GM12878 (cell line): ENCODE measurements around the gene LRP1B. TPM values are rescaled to one million over a fixed set of nuclear protein-coding genes. Genes with fewer than 3 reads are reported as not detected.

Experiments
- ATAC-seq: fragments of 200-7000 bp; cut with Tn5 transposase; 3 replicates; pipeline ENCODE4 v1.9.1; 2020; ENCODE audit warnings: mild to moderate bottlenecking, moderate library complexity
- BruUV-seq: library from RNA; stranded (reverse); fragments of 400-500 nt; replicated peaks from 2 replicates; lab custom pipeline; 2021; lab: Mats Ljungman, UMichigan
- CTCF ChIA-PET: fragments of 300-600 bp; sonication (Branson Sonifier 250); formaldehyde crosslinking; extraction: SDS; loops from one replicate; lab custom pipeline; 2021; ENCODE audit warnings: inconsistent platforms; lab: Yijun Ruan, JAX
- POLR2A ChIA-PET: fragments of 350-600 bp; formaldehyde crosslinking; extraction: SDS; loops from one replicate; lab custom pipeline; 2021; ENCODE audit warnings: inconsistent platforms; lab: Charles Lee
- RAD21 ChIA-PET: fragments of 300-600 bp; sonication (Branson Sonifier 250); formaldehyde crosslinking; loops from one replicate; lab custom pipeline; 2023; ENCODE audit warnings: antibody characterized with exemption; ENCODE audit not compliant: unreplicated experiment; lab: Charles Lee
- SMC1A ChIA-PET: fragments of 300-600 bp; sonication (Branson Sonifier 250); formaldehyde crosslinking; loops from one replicate; lab custom pipeline; 2023; ENCODE audit not compliant: unreplicated experiment, uncharacterized antibody; lab: Charles Lee
- DNase-seq: peaks from one replicate; pipeline ENCODE4 v3.0.0-alpha.2; 2011; ENCODE audit warnings: low read depth, low spot score
- FAIRE-seq: peaks from 3 replicates; lab custom pipeline; 2011; peaks lifted over from hg19 to GRCh38; lab: Jason Lieb, UNC
- H2AFZ ChIP-seq: 2 replicates; pipeline ENCODE4 v1.6.0; 2011; ENCODE audit warnings: low read depth, low read length, control low read depth; ENCODE audit not compliant: control insufficient read depth
- H3K27ac ChIP-seq: 2 replicates; pipeline ENCODE4 v1.5.1; 2011; ENCODE audit warnings: control low read depth; ENCODE audit not compliant: control insufficient read depth, insufficient read depth
- H3K27me3 ChIP-seq, 2 experiments: replicated peaks in 1 of 2; 2 replicates each; pipeline versions ENCODE4 v1.6.0 to v1.6.1; 2011; ENCODE audit warnings: low read length in 1 of 2; ENCODE audit not compliant: control insufficient read depth in 2 of 2, insufficient read depth in 2 of 2
- H3K36me3 ChIP-seq, 2 experiments: 2 replicates each; pipeline ENCODE4 v1.5.1; 2011; ENCODE audit warnings: low read length in 1 of 2; ENCODE audit not compliant: control insufficient read depth in 2 of 2, insufficient read depth in 2 of 2
- H3K4me1 ChIP-seq: 2 replicates; pipeline ENCODE4 v1.6.1; 2011; ENCODE audit warnings: mild to moderate bottlenecking, low read length, moderate library complexity, mixed read lengths; ENCODE audit not compliant: control insufficient read depth, insufficient read depth
- H3K4me2 ChIP-seq: 2 replicates; pipeline ENCODE4 v1.6.0; 2011; ENCODE audit warnings: control low read depth; ENCODE audit not compliant: control insufficient read depth, insufficient read depth
- H3K4me3 ChIP-seq: fragments of 200-600 bp; sonication (generic); 2 replicates; pipeline ENCODE4 v1.5.1; 2016
- H3K79me2 ChIP-seq: 2 replicates; pipeline ENCODE4 v1.6.0; 2011; ENCODE audit warnings: low read length; ENCODE audit not compliant: control insufficient read depth, insufficient read depth
- H3K9ac ChIP-seq: 2 replicates; pipeline ENCODE4 v1.8.0; 2011; ENCODE audit warnings: low read length, control low read depth, mixed read lengths; ENCODE audit not compliant: control insufficient read depth, insufficient read depth
- H3K9me3 ChIP-seq: replicated peaks from 3 replicates; pipeline ENCODE4 v1.5.1; 2011; ENCODE audit warnings: mild to moderate bottlenecking, low read length; ENCODE audit not compliant: control insufficient read depth, insufficient read depth
- H4K20me1 ChIP-seq: 2 replicates; pipeline ENCODE4 v1.6.0; 2011; ENCODE audit not compliant: control insufficient read depth, insufficient read depth
- CBX5 ChIP-seq: sonication (generic); IDR thresholded peaks from 2 replicates; pipeline ENCODE4 v1.6.1; 2016; ENCODE audit warnings: low read depth, moderate library complexity, mild to moderate bottlenecking, inconsistent platforms
- EZH2 ChIP-seq: IDR thresholded peaks from 2 replicates; pipeline ENCODE4 v1.6.1; 2012; ENCODE audit warnings: low read depth, mild to moderate bottlenecking, control low read depth, inconsistent platforms, low read length, borderline replicate concordance; ENCODE audit not compliant: control insufficient read depth
- FOXK2 ChIP-seq: fragments of 450-650 bp; IDR thresholded peaks from 2 replicates; pipeline ENCODE4 v1.6.1; 2017; ENCODE audit warnings: mild to moderate bottlenecking, moderate library complexity
- NR2F1 ChIP-seq: fragments of 450-650 bp; conservative IDR thresholded peaks from 2 replicates; pipeline ENCODE4 v1.6.1; 2017; ENCODE audit warnings: mild to moderate bottlenecking
- SMAD5 ChIP-seq: IDR thresholded peaks from 2 replicates; pipeline ENCODE4 v1.6.1; 2016; ENCODE audit warnings: antibody characterized with exemption, low read depth
- ZNF384 ChIP-seq: IDR thresholded peaks from 2 replicates; pipeline ENCODE4 v1.6.1; 2012; ENCODE audit warnings: low read depth, mild to moderate bottlenecking, low read length, improper control_type of control experiment, borderline replicate concordance
- WGBS: methylation state at CpG from one replicate; pipeline ENCODE4 v1.1.6; 2016; ENCODE audit warnings: low lambda C conversion rate; ENCODE audit not compliant: insufficient replicate concordance, insufficient coverage; ENCODE audit errors: missing lambda C conversion rate; 5-methylcytosine and 5-hydroxymethylcytosine counted together
- in situ Hi-C: fragments of 300-500 bp; cut with MboI; formaldehyde crosslinking; loops from 9 replicates; pipeline ENCODE4 v1.14.3; 2018; ENCODE audit warnings: mixed read lengths
- intact Hi-C: fragments of 100-400 bp; cut with micrococcal nuclease; formaldehyde crosslinking; loops from one replicate; pipeline ENCODE4 v1.14.2; 2022; ENCODE audit not compliant: unreplicated experiment
- polyA plus RNA-seq, 11 experiments: library from polyadenylated mRNA; depleted of rRNA in 4 of 11; unstranded in 6 of 11; stranded (reverse) in 5 of 11; fragments of >200 nt; fragmentation: Nextera tagmentation in 4 of 11; fragmentation: Illumina TruSeq in 1 of 11; extraction: Ambion mirVana in 4 of 11; extraction: Trizol in 1 of 11; gene quantifications; 1 replicate in 1 of 11; 2 replicates in 10 of 11; pipeline versions ENCODE4 v1.2.1 to v1.2.3, GENCODE V29; 2011 to 2016; ENCODE audit warnings: inconsistent platforms in 2 of 11, missing spikeins in 2 of 11, low read depth in 1 of 11
- total RNA-seq, 4 experiments: library from RNA; depleted of rRNA in 3 of 4; stranded (reverse); fragments of >200 nt in 3 of 4; fragmentation: Illumina TruSeq in 1 of 4; extraction: Trizol in 1 of 4; gene quantifications; 2 replicates each; pipeline versions ENCODE4 v1.2.1 to v1.2.3, GENCODE V29; 2013 to 2021
- TF ChIP-seq, protein P1 (sequence below): IDR thresholded peaks from 2 replicates; pipeline ENCODE4 v1.6.1; 2012; ENCODE audit warnings: low read depth, low read length, improper control_type of control experiment

LRP1B gene
- total and polyA plus RNA-seq, 10 of the 15 experiments (the other 5 are each of a cell fraction or from before 2014, with no cell fraction given), result under 0.01 to 0.06 (median 0.03) TPM; not detected in 5

DNA sequence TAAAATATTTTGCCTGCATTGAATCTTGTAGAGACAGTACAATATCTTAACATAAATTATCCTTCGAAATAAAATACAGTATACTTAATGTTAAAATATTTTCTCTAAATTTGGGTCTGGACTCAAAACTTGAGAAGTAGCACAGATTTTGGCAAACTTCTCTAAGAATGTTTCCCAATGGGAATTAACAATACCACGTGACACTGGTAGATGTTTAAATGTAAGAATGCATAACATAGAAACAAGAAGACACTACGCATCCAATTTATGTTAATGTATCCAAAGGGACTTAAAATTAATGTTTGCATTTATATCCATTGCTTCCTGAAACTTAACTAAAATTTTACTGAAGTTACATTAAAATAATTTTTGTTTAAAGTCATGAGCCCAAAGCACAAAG is 1460.9 kb downstream of the LRP1B start:
- no TSS peak for BruUV-seq
- in situ Hi-C loops, result no loop called here
- Histone ChIP-seq H3K36me3 (no peaks in the 10 kb centered on the region), H3K79me2 (no peaks in the 10 kb centered on the region), H3K4me2 (no peak overlapping the region), H2AFZ (no peak overlapping the region), H4K20me1 (no peaks in the 10 kb centered on the region), H3K9ac (no peak overlapping the region), H3K27ac (no peak overlapping the region), H3K9me3 (no peaks in the 10 kb centered on the region), H3K4me1 (no peaks in the 10 kb centered on the region), H3K27me3 (no peaks in the 10 kb centered on the region), H3K4me3 (no peak overlapping the region)
- RAD21 ChIA-PET, result no interaction called here
- intact Hi-C loops, result no loop called here
- CTCF ChIA-PET, result no interaction called here
- DNase-seq, result no peak
- no peak for FAIRE-seq
- POLR2A ChIA-PET, result no interaction called here
- SMC1A ChIA-PET, result no interaction called here
- WGBS, result 41% methylated on average over 3 of the region's 3 CpGs
- ATAC-seq, result no peak
- no peak for TF ChIP-seq SMAD5
- TF ChIP-seq EZH2, result no peak
- TF ChIP-seq FOXK2, result no peak
- TF ChIP-seq CBX5, result no peak
- no peak for TF ChIP-seq ZNF384

DNA sequence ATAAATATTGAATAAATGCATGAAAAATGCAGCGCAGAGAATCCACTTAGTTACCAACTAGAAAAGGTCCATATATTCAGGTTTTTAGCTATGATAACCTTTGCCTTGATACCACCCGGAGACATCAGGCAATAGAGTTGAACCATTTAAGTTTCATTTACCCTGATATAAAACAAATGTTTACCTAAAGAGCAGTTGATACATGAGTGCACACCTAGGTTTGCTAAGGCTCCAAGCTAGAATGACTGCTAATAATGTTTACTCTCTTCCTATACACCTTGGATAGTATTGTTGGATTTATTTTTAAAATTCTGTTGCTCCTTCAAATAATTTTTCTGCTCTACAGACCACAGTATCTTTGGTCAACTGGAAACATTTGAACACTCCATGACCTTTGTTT is 1463.6 kb downstream of the LRP1B start:
- POLR2A ChIA-PET, result no interaction called here
- H3K79me2 ChIP-seq, result no peaks in the 10 kb centered on the region
- intact Hi-C loops, result no loop called here
- WGBS, result 49% methylated on average over 2 of the region's 2 CpGs
- no peaks in the 10 kb centered on the region for H3K27me3 ChIP-seq
- no peak for ATAC-seq
- H3K36me3 ChIP-seq, result no peaks in the 10 kb centered on the region
- H2AFZ ChIP-seq, result no peak overlapping the region
- in situ Hi-C loops, result no loop called here
- TF ChIP-seq NR2F1, result no peak
- TF ChIP-seq, protein P1, sequence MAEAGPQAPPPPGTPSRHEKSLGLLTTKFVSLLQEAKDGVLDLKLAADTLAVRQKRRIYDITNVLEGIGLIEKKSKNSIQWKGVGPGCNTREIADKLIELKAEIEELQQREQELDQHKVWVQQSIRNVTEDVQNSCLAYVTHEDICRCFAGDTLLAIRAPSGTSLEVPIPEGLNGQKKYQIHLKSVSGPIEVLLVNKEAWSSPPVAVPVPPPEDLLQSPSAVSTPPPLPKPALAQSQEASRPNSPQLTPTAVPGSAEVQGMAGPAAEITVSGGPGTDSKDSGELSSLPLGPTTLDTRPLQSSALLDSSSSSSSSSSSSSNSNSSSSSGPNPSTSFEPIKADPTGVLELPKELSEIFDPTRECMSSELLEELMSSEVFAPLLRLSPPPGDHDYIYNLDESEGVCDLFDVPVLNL, result no peak
- no peak for FAIRE-seq
- H3K4me3 ChIP-seq, result no peak overlapping the region
- DNase-seq, result no peak
- H4K20me1 ChIP-seq, result no peaks in the 10 kb centered on the region
- no TSS peak for BruUV-seq
- H3K9me3 ChIP-seq, result no peaks in the 10 kb centered on the region
- H3K4me1 ChIP-seq, result no peaks in the 10 kb centered on the region
- SMC1A ChIA-PET, result interaction anchor here (1.3 to 1.7 kb wide), 2 partner anchors 14 to 23 kb away, joined by 4 to 5 read pairs; no protein-coding TSS in a partner anchor
- CTCF ChIA-PET, result no interaction called here
- H3K4me2 ChIP-seq, result no peak overlapping the region
- H3K9ac ChIP-seq, result no peak overlapping the region
- H3K27ac ChIP-seq, result no peak overlapping the region
- RAD21 ChIA-PET, result interaction anchor here (0.9 kb wide), 1 partner anchor 9 kb away, joined by 3 read pairs; no protein-coding TSS in a partner anchor
